Activated T-cell treated with anti-CD3 and anti-CD28 coated beads, Interleukin-2, amount 50 U/mL, for 48 hours (primary cell): ENCODE data around the gene CCDC91.
A peak's percentile ranks its signal among the peaks of the same experiment; 100 is the strongest.
"Not testable (repeated sequence)": the region's sequence is repeated elsewhere in the genome, so short reads cannot be mapped to it uniquely, and the experiment has no call there.

Source experiments
- DNase-seq, 2 experiments: peaks; one replicate each; pipeline ENCODE4 v3.0.0-alpha.2; 2020

Gene CCDC91

GRCh38 chr12:28186500-28186899 lies 3.8 kb upstream of the CCDC91 start:
- no peak for DNase-seq

DNA sequence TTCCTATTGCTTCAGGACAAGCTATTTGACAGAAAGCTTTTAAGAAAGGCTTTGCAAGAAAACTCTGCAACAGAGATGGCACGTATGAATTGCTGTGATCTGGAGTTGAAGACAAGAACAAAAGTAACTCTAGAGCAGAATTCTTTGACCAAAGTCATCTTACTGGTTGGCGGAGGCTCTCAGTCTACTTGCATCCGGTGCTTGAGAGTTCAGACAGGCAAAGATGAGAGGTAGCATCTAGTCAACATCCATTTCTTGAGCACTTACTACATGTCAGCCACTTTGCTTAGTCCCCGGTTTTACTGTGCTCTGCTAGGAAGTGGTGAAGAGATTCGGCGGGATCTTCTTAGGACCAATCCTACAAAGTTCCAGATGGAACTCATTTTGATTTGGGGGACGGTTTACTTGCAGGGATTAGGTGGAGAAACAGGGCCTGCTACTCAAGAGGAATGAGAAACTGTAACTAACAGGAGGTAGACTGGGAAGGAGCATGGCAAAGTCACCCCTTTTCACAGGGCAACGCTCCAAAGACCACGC lies 404 bp upstream of the CCDC91 start:
- DNase-seq, result no peak

DNA sequence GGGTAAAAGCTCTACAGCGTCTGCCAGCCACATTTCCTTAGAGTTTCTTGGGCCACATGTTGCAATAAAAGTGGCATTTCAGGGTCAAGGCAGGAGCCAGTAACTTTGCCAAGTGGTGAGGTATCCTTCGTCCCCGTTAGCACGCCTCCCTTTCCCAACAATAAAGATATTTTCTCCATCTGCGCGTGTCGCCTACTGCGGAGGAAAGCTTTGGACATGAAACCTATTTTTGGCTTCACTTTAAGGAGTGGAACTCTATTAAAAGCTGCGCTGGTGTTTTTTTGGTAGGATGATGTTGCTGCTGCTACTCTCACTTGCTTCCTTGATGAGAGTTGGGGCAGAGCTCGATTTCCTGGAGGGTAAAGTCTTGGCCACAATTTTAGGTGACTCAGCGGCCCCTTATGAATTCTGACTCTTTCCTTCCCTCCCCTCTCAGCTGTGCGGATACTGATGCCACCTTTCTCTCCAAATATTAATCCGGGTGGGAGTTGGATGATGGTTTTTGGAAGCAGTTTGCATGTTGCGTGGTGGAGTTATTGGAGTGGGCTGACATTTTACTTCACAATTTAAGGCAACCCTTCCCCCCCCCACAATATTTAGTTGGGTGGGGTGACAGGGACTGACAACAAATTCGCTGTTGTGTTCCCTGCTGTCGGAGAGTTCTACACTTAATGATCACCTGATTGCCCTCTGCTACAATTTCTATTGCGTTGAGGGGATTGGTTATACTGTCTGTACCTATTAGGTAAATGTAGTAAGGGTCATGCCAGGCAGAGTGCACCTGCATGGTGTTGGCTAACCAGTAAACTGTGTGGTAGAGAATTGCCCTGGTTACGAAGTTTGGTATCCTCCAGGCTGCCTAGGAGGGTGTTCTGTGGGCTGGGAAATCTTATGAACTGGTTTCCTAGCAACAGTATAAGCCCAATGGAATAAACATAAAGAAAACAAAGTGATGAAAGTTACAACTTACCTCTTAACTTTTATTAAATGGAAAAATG lies 1.1 kb downstream of the CCDC91 start:
- DNase-seq, result no peak

GRCh38 chr12:28192125-28192524 lies 1.9 kb downstream of the CCDC91 start:
- no peak for DNase-seq

DNA sequence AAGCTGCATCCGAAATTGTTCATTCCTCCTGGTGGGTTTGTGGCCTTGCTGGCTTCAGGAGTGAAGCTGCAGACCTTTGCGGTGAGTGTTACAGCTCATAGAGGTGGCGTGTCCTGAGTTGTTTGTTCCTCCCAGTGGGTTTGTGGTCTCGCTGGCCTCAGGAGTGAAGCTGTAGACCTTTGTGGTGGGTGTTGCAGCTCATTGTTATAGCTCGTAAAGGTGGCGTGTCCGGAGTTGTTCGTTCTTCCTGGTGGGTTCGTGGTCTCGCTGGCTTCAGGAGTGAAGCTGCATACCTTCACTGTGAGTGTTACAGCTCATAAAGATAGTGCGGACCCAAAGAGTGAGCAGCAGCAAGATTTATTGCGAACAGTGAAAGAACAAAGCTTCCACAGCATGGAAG lies 4.4 kb downstream of the CCDC91 start:
- DNase-seq, result not testable (repeated sequence)

GRCh38 chr12:28201136-28201535 lies 10.9 kb downstream of the CCDC91 start:
- DNase-seq, result not testable (repeated sequence)

GRCh38 chr12:28202374-28203130 lies 12.3 kb downstream of the CCDC91 start:
- no peak for DNase-seq

DNA sequence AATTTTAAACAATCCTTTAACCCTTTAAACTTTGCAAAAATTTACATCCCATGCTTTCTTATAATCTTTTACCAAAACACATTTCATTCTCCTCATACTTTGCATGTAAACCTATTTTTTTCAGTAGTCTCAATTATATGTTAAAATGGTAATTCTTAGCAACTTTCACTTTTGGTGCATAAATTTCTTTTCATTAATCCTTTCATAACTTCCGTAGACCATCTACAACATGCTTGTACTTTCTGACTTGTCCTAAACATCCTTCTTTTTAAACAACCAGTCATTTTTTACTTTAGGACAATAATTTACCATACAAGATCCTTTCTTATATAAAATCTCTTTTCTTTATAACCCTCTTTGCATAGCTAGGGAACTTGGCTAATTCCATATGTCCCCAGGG lies 19.5 kb downstream of the CCDC91 start:
- DNase-seq, result no peak

GRCh38 chr12:28212182-28212581 lies 21.9 kb downstream of the CCDC91 start:
- no peak for DNase-seq

GRCh38 chr12:28215021-28215420 lies 24.8 kb downstream of the CCDC91 start:
- DNase-seq, result no peak

DNA sequence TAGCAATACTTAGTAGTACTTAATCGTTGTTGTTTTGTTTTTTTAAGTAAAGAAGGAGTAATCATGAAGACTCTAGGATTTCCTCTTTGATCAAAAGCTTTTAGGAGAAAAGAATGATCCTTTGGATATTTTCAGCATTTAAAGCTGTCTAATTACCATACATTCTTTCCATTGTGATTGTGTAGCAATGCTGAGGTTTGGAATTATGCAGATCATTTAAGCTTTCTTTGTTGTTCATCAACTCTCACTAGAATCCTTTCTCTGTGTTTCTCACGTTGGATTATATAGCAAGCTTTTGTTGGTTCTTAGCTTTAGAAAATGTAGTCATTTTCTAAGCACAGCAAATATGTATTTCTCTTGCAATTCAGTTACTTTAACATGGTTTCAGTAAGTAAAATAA lies 25.8 kb downstream of the CCDC91 start:
- DNase-seq, result no peak

DNA sequence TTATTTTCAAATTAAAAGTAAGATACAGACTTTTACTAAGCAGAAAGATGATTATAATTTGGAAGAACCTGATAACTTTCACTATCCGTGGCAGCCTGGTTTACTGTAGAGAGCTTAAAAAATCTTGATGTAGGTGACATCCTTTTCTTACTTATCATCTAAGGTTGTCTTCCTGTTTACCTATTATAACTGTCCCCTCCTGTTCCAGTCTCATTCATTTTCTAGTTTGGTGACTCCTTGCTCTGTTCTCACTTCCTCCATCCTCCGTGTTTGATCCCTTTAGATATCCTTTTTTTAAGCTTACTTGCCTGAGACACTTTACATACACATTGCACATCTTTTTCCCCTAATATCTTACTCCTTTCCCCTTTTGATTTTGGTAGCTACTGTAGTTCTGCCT lies 27.5 kb downstream of the CCDC91 start:
- DNase-seq, result no peak

DNA sequence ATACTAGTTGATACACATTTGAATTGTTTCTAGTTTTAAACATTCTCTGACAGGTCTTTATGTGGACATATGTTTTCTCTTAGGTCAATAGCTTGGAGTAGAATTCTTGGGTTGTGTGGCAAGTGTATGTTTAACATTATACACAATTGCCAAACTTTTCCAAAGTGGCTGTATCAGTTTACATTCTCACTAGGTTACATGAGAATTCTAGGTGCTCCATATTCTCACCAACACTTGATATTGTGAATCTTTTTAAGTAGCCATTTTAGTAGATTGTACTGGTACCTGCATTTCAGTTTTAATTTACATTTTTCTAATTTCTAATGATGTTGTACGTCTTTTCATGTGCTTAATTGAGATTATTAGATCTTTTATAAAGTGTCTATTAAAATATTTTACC lies 28.6 kb downstream of the CCDC91 start:
- DNase-seq, result no peak

GRCh38 chr12:28219827-28220226 lies 29.6 kb downstream of the CCDC91 start:
- DNase-seq, result no peak

DNA sequence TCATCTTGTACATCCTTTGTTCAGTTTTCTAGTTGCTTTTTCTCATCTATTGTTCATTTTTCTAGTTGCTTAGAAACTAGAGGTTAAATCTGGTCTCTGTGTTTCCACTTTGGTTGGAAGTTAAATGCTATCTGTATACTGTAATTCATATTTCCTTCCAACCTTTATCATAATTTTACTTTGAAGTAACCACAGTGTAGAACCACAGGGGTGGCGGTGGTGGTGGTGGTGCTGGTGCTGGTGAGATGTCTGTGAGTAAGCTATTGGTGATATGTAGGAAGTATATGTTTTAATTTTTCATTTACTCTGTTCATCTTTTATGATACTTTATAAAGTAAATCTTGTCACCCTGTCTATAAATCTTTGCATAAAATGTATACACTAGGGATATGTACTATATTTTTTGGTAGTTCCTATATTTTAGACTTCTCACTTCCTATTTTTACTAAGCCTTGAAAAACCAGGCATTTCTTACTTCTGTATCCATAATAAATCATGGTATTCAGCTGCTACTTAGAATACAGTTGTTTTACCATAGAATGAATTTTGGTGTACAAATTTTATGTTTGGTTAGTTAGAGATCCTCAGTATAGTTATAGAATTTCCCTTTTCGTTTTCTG lies 31.9 kb downstream of the CCDC91 start:
- peak; percentile 83 for DNase-seq

- no peak for DNase-seq
Observed at GRCh38 chr12:28223025-28223554, 32.8 kb downstream of the CCDC91 start.

GRCh38 chr12:28223858-28224257 lies 33.6 kb downstream of the CCDC91 start:
- DNase-seq, result no peak

GRCh38 chr12:28226705-28227104 lies 36.4 kb downstream of the CCDC91 start:
- no peak for DNase-seq

DNA sequence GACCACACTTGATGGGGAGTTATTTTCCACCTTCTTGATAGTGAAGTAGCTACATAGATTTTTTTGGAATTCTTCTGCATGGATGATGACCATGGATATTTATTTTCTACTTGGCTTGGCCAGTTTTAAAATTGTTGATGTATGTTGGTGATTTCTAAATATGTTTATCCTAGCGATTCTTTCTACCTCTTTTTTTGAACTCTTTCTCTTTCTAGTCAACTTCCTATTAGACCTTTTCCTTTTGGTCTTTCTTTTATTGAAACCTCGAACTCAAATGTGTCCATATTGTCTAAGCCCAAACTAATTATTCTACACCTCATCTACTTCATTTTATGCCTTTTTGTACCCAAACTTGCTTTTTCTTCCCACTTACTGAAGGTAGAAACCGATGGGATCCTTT lies 37.0 kb downstream of the CCDC91 start:
- no peak for DNase-seq

- DNase-seq, result no peak
Observed at GRCh38 chr12:28231248-28231647, 41.0 kb downstream of the CCDC91 start.

DNA sequence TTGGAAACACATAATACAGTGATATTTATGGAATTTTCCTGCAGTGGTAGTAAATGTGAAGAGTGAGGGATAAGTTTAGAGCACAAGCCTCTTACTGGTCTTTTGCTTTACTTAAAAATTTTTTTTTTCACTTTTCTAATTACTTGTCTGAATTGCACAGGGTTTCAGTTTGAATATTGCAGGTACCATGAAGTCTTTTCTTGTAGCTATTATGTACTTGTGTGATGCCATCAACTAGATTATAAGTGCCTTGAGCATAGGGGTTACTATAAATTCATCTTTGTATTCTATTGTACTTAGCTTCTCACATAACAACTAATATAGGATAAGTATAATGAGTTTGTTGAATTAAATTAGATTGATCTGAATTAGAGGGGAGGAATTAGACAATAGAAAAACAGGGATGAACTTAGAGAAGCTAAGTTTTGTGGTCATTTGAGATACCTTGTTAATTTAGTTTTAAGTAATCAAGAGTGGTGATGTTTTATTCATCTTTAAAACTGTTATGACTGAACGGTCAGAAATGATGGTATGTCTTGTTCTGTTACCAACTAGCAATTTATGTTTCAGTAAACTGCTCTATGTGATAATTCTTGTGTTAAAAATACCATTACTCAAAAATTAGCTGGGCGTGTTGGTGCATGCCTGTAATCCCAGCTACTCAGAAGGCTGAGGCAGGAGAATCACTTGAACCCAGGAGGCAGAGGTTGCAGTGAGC lies 42.1 kb downstream of the CCDC91 start:
- DNase-seq, result no peak

DNA sequence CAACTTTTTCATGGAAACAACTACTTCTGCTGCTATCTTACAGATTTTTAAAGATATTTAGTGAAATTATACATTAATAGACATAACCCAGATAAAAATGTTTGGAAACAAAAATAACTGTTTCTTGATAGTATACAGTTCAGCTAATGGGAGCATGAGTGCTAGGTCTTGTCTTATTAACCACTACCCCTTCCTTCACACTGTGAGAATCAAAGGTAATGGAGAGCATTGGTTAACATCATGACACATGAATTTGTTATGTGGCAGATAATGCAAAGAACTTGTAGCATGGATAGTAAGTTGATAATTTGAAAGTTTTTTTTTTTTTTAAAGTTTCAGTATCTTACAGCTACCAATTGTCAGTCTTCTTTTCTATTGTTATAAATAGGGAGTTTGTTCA lies 44.2 kb downstream of the CCDC91 start:
- no peak for DNase-seq
